ENCODE data around the gene COA7.

Gene COA7

DNA sequence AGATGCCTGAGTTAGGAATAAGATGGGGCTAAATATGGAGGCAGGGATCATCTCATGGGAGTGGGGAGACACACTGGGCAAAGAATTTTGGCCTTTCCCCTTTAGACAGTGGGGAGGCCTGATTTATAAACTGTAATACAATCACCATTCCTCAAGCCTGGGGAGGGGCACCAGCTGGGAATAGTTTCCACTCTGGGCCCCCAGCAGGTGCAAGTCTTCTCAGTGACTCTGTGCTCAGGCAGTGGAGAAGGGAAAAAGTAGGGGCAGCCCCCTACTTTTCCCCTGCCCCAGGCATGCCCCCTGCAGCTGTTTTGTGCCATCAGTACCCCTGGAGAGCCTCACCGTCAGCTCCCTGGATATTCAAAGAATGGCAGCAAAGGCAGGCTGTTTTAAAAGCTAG, 19.1 kb downstream of the COA7 start:
- 0 out of 2 replicates have a peak, but pooled peaks cover 4% of the 10 kb centered on the region for H3F3A ChIP-seq (ENCODE audit: insufficient read depth)
- TF ChIP-seq, protein P1, sequence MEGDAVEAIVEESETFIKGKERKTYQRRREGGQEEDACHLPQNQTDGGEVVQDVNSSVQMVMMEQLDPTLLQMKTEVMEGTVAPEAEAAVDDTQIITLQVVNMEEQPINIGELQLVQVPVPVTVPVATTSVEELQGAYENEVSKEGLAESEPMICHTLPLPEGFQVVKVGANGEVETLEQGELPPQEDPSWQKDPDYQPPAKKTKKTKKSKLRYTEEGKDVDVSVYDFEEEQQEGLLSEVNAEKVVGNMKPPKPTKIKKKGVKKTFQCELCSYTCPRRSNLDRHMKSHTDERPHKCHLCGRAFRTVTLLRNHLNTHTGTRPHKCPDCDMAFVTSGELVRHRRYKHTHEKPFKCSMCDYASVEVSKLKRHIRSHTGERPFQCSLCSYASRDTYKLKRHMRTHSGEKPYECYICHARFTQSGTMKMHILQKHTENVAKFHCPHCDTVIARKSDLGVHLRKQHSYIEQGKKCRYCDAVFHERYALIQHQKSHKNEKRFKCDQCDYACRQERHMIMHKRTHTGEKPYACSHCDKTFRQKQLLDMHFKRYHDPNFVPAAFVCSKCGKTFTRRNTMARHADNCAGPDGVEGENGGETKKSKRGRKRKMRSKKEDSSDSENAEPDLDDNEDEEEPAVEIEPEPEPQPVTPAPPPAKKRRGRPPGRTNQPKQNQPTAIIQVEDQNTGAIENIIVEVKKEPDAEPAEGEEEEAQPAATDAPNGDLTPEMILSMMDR (IDR thresholded peaks at IDR 0.05; ENCODE audit: insufficient read depth, low read length, poor library complexity, severe bottlenecking), result no peak
- no peak for TF ChIP-seq EZH2phosphoT487 (conservative IDR thresholded peaks at IDR 0.05; ENCODE audit: low read length)
- no peaks in the 10 kb centered on the region for H3K27me3 ChIP-seq (ENCODE audit: low read length)
- H3K27ac ChIP-seq (ENCODE audit: low read depth, low read length), result peak overlapping the region; percentile 74
- no peak overlapping the region for H2AFZ ChIP-seq (ENCODE audit: low read depth, low read length, severe bottlenecking)
- no peaks in the 10 kb centered on the region for H3K9me3 ChIP-seq (ENCODE audit: insufficient read depth, low read length)
- H3K79me2 ChIP-seq (ENCODE audit: insufficient read depth, low read length), result no peaks in the 10 kb centered on the region
- H3K4me2 ChIP-seq (ENCODE audit: low read depth, low read length, poor library complexity, severe bottlenecking), result peak overlapping the region; percentile 38
- no peaks in the 10 kb centered on the region for H4K20me1 ChIP-seq (ENCODE audit: low read depth, low read length)
- H3K9ac ChIP-seq (ENCODE audit: low read length), result peak overlapping the region; percentile 22; the same call in 1 of the 2 replicates
- H3K4me3 ChIP-seq (ENCODE audit: insufficient read depth, low read length, poor library complexity, severe bottlenecking), result no peak overlapping the region
- no peaks in the 10 kb centered on the region for H3K36me3 ChIP-seq (ENCODE audit: low read length)
- H3K9me2 ChIP-seq (replicated peaks; ENCODE audit: insufficient read depth, low read length), result no peaks in the 10 kb centered on the region

DNA sequence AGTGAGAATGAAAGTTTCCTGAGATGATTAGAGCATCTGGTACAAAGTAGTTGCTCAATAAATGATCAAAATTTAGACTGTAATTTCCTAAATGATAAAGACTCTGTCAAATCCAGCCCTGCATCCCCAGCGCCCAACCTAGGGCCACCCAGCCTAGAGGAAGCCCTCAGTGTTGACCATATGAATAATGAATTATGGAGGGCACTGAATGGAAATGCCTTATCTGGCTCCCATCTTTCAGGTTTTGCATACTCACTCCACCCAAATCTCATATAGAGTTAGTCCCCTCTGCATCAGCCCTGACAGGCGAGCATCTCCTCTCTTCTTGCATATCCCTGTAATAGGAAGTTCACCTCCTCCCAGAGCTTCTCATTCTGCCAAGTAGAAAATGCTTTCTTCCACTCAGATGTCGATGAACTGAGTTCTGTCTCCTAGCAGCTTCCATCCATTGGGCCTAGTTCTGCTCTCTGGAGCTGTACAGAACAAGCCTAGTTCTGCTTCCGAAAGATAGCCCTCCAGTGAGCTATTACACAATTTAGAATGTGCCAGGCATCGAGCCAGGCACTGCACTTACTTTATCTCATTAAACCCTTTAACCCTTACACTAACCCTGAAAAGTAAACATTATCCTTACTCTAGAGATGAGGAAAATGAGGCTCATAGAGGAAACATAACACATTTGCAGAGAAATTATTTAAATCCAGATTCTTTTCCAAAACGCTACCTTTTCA, 20.9 kb downstream of the COA7 start:
- Histone ChIP-seq H3K9me2 (replicated peaks; ENCODE audit: insufficient read depth, low read length) (no peaks in the 10 kb centered on the region), H3K9ac (ENCODE audit: low read length) (no peak overlapping the region), H3K9me3 (ENCODE audit: insufficient read depth, low read length) (no peaks in the 10 kb centered on the region), H3K36me3 (ENCODE audit: low read length) (no peaks in the 10 kb centered on the region), H3K4me3 (ENCODE audit: insufficient read depth, low read length, poor library complexity, severe bottlenecking) (no peak overlapping the region), H3K27me3 (ENCODE audit: low read length) (no peaks in the 10 kb centered on the region), H4K20me1 (ENCODE audit: low read depth, low read length) (no peaks in the 10 kb centered on the region), H3K27ac (ENCODE audit: low read depth, low read length) (no peak overlapping the region), H3K79me2 (ENCODE audit: insufficient read depth, low read length) (no peaks in the 10 kb centered on the region), H3K4me2 (ENCODE audit: low read depth, low read length, poor library complexity, severe bottlenecking) (no peak overlapping the region), H2AFZ (ENCODE audit: low read depth, low read length, severe bottlenecking) (no peak overlapping the region), H3F3A (ENCODE audit: insufficient read depth) (0 out of 2 replicates have a peak, but pooled peaks cover 4% of the 10 kb centered on the region)
- TF ChIP-seq EZH2phosphoT487 (conservative IDR thresholded peaks at IDR 0.05; ENCODE audit: low read length), result no peak
- TF ChIP-seq, protein P1 (IDR thresholded peaks at IDR 0.05; ENCODE audit: insufficient read depth, low read length, poor library complexity, severe bottlenecking), result no peak

DNA sequence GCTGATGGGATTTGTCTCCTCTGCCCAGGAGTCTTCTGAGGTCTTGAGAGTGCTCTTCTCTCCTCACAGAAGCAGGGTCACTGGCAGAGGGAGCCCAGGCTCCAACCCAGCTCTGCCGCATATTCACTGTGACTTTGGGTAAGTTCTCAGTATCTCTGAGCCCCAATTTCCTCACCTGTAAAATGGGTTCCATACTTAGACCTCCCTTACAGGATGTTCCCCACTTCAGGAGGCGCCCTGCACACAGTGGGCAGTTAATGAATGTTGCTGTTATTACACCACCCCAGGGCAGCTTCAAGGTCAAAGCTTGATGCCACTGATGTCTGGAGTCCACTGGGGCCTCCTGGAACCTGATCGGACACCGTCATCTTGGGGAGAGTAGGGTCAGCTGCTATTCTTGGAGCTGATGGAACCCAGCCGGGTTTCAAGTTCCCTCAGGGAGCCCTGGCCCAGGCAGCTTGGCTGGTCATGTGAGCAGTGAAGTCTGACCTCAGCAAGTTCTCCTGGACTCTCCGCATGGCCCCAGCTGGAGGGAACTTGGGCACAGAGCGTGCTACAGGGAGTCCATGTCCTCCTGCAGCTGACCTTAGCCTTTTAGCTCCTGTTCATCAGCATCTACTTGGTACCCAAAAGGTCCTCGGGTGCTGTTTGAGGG, 21.8 kb downstream of the COA7 start:
- Histone ChIP-seq H3K27ac (ENCODE audit: low read depth, low read length) (no peak overlapping the region), H2AFZ (ENCODE audit: low read depth, low read length, severe bottlenecking) (no peak overlapping the region), H3K4me3 (ENCODE audit: insufficient read depth, low read length, poor library complexity, severe bottlenecking) (no peak overlapping the region), H4K20me1 (ENCODE audit: low read depth, low read length) (no peaks in the 10 kb centered on the region), H3F3A (ENCODE audit: insufficient read depth) (0 out of 2 replicates have a peak, but pooled peaks cover 4% of the 10 kb centered on the region), H3K4me2 (ENCODE audit: low read depth, low read length, poor library complexity, severe bottlenecking) (no peak overlapping the region), H3K9me3 (ENCODE audit: insufficient read depth, low read length) (no peaks in the 10 kb centered on the region), H3K79me2 (ENCODE audit: insufficient read depth, low read length) (no peaks in the 10 kb centered on the region), H3K9ac (ENCODE audit: low read length) (no peak overlapping the region), H3K9me2 (replicated peaks; ENCODE audit: insufficient read depth, low read length) (no peaks in the 10 kb centered on the region), H3K27me3 (ENCODE audit: low read length) (no peaks in the 10 kb centered on the region), H3K36me3 (ENCODE audit: low read length) (no peaks in the 10 kb centered on the region)
- TF ChIP-seq, protein P1 (IDR thresholded peaks at IDR 0.05; ENCODE audit: insufficient read depth, low read length, poor library complexity, severe bottlenecking), result no peak
- no peak for TF ChIP-seq EZH2phosphoT487 (conservative IDR thresholded peaks at IDR 0.05; ENCODE audit: low read length)

All from SU-DHL-6 (cell line).